Muscle layer of duodenum (tissue), 2 donors: ENCODE data around the gene CFAP46.
A peak's percentile ranks its signal among the peaks of the same experiment; 100 is the strongest.
"Not testable (repeated sequence)": the region's sequence is repeated elsewhere in the genome, so short reads cannot be mapped to it uniquely, and the experiment has no call there.

Experiments used
- H3K27ac ChIP-seq: one replicate; pipeline ENCODE4 v1.7.0; 2013; ENCODE audit warnings: mild to moderate bottlenecking, low read length
- H3K27me3 ChIP-seq: one replicate; pipeline ENCODE4 v1.7.0; 2013; ENCODE audit warnings: low read depth, mild to moderate bottlenecking, control low read depth, low read length
- H3K36me3 ChIP-seq, 2 donors: one replicate each; pipeline ENCODE4 v1.7.0; 2013; ENCODE audit warnings: low read length in 2 of 2, control low read depth in 1 of 2, mild to moderate bottlenecking in 1 of 2; ENCODE audit not compliant: insufficient read depth in 2 of 2, control insufficient read depth in 1 of 2
- H3K4me1 ChIP-seq, 2 donors: one replicate each; pipeline ENCODE4 v1.7.0; 2013; ENCODE audit warnings: low read length in 2 of 2, mild to moderate bottlenecking in 2 of 2, control low read depth in 1 of 2, moderate library complexity in 1 of 2; ENCODE audit not compliant: insufficient read depth in 2 of 2, control insufficient read depth in 1 of 2
- H3K4me3 ChIP-seq, 2 donors: one replicate each; pipeline ENCODE4 v1.7.0; 2013; ENCODE audit warnings: low read length in 2 of 2, low read depth in 1 of 2, mild to moderate bottlenecking in 1 of 2
- H3K9me3 ChIP-seq, 2 donors: one replicate each; pipeline ENCODE4 v1.7.0; 2013; ENCODE audit warnings: low read length in 2 of 2, control low read depth in 1 of 2, mild to moderate bottlenecking in 1 of 2; ENCODE audit not compliant: control insufficient read depth in 1 of 2
- donor health status: healthy.

Gene CFAP46

DNA sequence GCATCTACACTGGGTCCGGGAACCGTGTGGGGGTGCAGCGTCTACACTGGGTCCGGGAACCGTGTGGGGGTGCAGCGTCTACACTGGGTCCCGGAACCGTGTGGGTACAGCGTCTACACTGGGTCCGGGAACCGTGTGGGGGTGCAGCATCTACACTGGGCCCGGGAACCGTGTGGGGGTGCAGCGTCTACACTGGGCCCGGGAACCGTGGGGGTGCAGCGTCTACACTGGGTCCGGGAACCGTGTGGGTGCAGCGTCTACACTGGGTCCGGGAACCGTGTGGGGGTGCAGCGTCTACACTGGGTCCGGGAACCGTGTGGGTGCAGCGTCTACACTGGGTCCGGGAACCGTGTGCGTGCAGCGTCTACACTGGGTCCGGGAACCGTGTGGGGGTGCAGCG, 150.3 kb downstream of the CFAP46 start:
- H3K27me3 ChIP-seq, H3K27ac ChIP-seq, H3K4me3 ChIP-seq, H3K36me3 ChIP-seq, H3K9me3 ChIP-seq: not testable (repeated sequence)
- H3K4me1 ChIP-seq = peaks cover 0 to 17% of the 10 kb centered on the region in 2 donors

DNA sequence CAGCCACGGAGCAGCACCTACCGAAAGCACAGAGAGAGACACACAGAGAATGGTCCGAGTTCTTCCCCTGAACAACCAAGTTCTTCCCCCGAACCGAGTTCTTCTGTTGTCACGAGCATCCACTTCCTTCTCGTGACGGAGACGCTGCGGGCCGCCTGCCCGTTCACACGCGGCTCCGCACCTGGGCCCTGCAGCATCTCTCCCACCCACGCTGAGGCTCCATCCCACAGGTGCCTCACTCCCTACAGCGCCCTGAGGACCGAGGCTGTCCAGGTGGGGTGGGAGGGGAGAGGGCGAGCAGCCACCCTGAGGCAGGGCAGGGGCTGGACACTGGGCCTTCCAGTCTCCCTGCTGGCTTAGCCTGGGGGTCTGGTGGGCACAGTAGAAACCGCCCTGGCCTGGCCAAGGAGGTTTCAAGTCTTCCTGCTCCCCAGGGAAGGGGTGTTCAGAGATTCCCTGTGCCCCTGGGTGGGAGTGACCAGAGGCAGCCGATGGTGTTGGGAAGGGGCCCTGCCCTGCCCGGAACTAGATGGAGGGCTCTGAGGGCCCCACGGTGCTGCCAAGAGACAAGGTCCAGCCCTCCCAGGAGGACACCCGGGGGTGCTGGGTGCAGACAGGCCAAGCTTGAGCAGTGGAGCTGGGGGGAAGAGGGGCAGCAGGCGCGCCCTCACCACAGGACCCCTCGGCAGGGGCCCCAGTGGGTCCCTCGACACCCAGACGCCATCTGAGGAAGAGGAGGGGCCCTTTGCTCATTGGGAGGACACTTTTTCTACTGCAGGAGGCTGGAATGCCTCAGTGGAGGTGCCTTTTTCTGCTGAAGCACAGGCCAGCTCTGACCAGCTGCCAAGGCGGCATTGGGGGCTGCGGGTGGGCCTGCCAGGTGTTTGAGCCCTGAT, 151.2 kb downstream of the CFAP46 start:
- Histone ChIP-seq H3K4me1 (peaks cover 0 to 26% of the 10 kb centered on the region in 2 donors), H3K4me3 (no peak overlapping the region), H3K27ac (no peak overlapping the region), H3K27me3 (peaks cover 5% of the 10 kb centered on the region), H3K9me3 (no peaks in the 10 kb centered on the region), H3K36me3 (no peaks in the 10 kb centered on the region)

GRCh38 chr10:132790470-132790869, 151.9 kb downstream of the CFAP46 start:
- Histone ChIP-seq H3K27me3 (peaks cover 5% of the 10 kb centered on the region), H3K4me1 (peaks cover 0 to 27% of the 10 kb centered on the region in 2 donors), H3K9me3 (no peaks in the 10 kb centered on the region), H3K27ac (no peak overlapping the region), H3K36me3 (no peaks in the 10 kb centered on the region), H3K4me3 (no peak overlapping the region)

- Histone ChIP-seq H3K27me3 (peaks cover 5% of the 10 kb centered on the region), H3K36me3 (no peaks in the 10 kb centered on the region), H3K4me1 (peaks cover 0 to 33% of the 10 kb centered on the region in 2 donors), H3K9me3 (no peaks in the 10 kb centered on the region), H3K27ac (no peak overlapping the region), H3K4me3 (no peak overlapping the region)
These were observed 152.7 kb downstream of the CFAP46 start for GRCh38 chr10:132789659-132790148.

DNA sequence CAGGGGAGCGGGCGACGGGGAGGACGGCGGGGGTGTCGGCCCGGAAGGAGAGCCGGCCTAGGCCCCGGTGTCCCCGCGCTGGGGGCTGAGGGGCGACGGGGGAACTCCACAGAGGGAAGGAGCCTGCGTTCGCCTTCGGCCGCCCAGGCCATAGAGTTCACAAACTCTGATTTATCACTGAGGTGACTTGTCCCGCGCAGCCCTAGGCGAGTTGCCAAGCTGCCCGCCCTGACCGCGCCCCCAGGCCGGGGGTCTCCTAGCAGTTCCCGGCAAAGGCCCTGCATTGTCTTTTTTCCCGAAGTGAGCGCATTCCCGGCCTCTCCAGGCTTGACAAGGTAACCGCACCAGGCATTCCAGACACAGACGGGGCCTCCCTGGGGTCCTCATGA, 153.5 kb downstream of the CFAP46 start:
- Histone ChIP-seq H3K36me3 (peaks cover 0 to 1% of the 10 kb centered on the region in 2 donors), H3K27me3 (peaks cover 10% of the 10 kb centered on the region), H3K4me1 (peaks cover 0 to 36% of the 10 kb centered on the region in 2 donors), H3K9me3 (peaks cover 0 to 4% of the 10 kb centered on the region in 2 donors), H3K27ac (no peak overlapping the region), H3K4me3 (no peak overlapping the region)

GRCh38 chr10:132788180-132788830, 154.1 kb downstream of the CFAP46 start:
- no peak overlapping the region for H3K27ac ChIP-seq
- peaks cover 0 to 6% of the 10 kb centered on the region in 2 donors for H3K36me3 ChIP-seq
- H3K27me3 ChIP-seq = peaks cover 10% of the 10 kb centered on the region
- peaks cover 0 to 36% of the 10 kb centered on the region in 2 donors for H3K4me1 ChIP-seq
- no peak overlapping the region for H3K4me3 ChIP-seq
- peaks cover 0 to 4% of the 10 kb centered on the region in 2 donors for H3K9me3 ChIP-seq

- H3K9me3 ChIP-seq = peaks cover 0 to 4% of the 10 kb centered on the region in 2 donors
- peaks cover 6 to 13% of the 10 kb centered on the region in 2 donors for H3K36me3 ChIP-seq
- H3K27ac ChIP-seq = no peak overlapping the region
- H3K4me3 ChIP-seq = peak overlapping the region in 1 of 2 donors; percentile 25
- H3K4me1 ChIP-seq = peaks cover 0 to 36% of the 10 kb centered on the region in 2 donors
- peaks cover 10% of the 10 kb centered on the region for H3K27me3 ChIP-seq
These were observed 154.7 kb downstream of the CFAP46 start for GRCh38 chr10:132787495-132788179.

DNA sequence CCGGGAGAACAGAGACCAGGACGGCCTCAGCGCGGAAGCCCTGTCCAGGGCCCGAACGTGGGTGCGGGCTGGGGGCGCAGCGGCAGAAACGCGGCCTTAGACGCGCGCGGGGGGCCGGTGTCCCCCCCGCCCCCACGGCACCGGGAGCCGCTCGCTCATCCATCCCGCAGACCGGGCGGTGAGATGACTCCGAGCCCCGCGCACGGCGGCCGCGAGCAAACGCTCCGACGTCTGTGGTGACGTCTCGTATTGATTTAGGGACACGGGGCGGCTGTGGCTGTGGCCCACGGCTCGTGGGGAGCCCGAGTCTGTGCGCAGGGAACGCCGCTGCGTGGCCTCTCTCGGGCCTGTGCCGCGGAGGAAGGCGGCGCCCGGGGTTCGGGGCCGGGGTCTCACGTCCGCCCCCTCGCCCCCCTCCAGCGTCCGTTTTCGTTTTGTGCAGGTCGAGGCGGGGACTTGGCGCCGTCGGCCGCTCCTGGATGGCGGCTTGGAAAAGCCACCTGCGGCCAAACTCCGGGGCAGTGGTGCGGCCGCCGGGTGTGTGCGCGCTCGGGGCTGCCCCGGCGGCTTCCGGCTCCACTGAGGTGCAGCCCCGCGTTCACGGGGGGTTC, 155.4 kb downstream of the CFAP46 start:
- H3K4me1 ChIP-seq = peaks cover 0 to 36% of the 10 kb centered on the region in 2 donors
- peaks cover 0 to 4% of the 10 kb centered on the region in 2 donors for H3K9me3 ChIP-seq
- peaks cover 10% of the 10 kb centered on the region for H3K27me3 ChIP-seq
- no peak overlapping the region for H3K27ac ChIP-seq
- peaks cover 8 to 19% of the 10 kb centered on the region in 2 donors for H3K36me3 ChIP-seq
- H3K4me3 ChIP-seq = peak overlapping the region in 1 of 2 donors; percentile 25

DNA sequence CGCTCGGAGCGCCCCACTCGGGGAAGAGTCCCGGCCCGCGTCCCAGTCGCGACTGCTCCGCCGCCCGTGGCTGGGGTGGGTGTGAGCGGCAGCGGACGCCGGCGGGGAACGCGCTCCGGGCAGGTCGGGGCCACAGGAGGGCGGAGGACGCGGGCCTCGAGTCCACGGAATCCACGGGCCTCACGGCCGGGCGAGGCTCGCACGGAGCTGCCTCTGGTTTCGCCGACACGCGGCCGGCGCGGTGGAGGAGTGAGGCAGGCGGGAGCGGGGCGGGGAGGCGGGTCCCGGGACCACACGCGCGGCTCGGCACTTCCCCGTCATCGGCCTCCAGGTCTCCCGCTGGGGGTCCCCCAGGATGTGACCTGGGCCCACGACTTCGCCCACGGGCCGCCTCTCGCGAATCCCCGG, 155.9 kb downstream of the CFAP46 start:
- peaks cover 11 to 24% of the 10 kb centered on the region in 2 donors for H3K36me3 ChIP-seq
- peaks cover 10% of the 10 kb centered on the region for H3K27me3 ChIP-seq
- no peak overlapping the region for H3K27ac ChIP-seq
- peaks cover 0 to 36% of the 10 kb centered on the region in 2 donors for H3K4me1 ChIP-seq
- H3K4me3 ChIP-seq = peak overlapping the region in 1 of 2 donors; percentile 25
- peaks cover 0 to 4% of the 10 kb centered on the region in 2 donors for H3K9me3 ChIP-seq

- H3K27me3 ChIP-seq = peaks cover 10% of the 10 kb centered on the region
- peaks cover 0 to 4% of the 10 kb centered on the region in 2 donors for H3K9me3 ChIP-seq
- peaks cover 11 to 29% of the 10 kb centered on the region in 2 donors for H3K36me3 ChIP-seq
- no peak within 1 kb of the TSS for H3K27ac ChIP-seq
- peaks cover 0 to 36% of the 10 kb centered on the region in 2 donors for H3K4me1 ChIP-seq
- H3K4me3 ChIP-seq = peak within 1 kb of the TSS in 1 of 2 donors; percentile 25
These were observed 156.5 kb downstream of the CFAP46 start, which contains the start of gene NKX6-2 for GRCh38 chr10:132785723-132786475. NKX6-2 (minus strand) TSS chr10:132786147; CDS start chr10:132785948, 199 bp downstream.
